ENCODE measurements around the gene MARCHF9.
"Not testable (repeated sequence)": the region's sequence is repeated elsewhere in the genome, so short reads cannot be mapped to it uniquely, and the experiment has no call there.

MARCHF9 gene

GRCh38 chr12:57754411-57755193 is at the start of gene MARCHF9:
TSS of gene MARCHF9 (plus strand) at chr12:57755103. CDS start at chr12:57755529, 426 bp downstream.
- peak; percentile 87 for DNase-seq

GRCh38 chr12:57707250-57707649 is 47.7 kb upstream of the MARCHF9 start:
- DNase-seq = no peak

- DNase-seq = no peak
Observed at GRCh38 chr12:57708296-57708695, 46.6 kb upstream of the MARCHF9 start.

GRCh38 chr12:57712701-57713100 is 42.2 kb upstream of the MARCHF9 start:
- DNase-seq = no peak

- DNase-seq = no peak
Observed at GRCh38 chr12:57713209-57713608, 41.7 kb upstream of the MARCHF9 start.

DNA sequence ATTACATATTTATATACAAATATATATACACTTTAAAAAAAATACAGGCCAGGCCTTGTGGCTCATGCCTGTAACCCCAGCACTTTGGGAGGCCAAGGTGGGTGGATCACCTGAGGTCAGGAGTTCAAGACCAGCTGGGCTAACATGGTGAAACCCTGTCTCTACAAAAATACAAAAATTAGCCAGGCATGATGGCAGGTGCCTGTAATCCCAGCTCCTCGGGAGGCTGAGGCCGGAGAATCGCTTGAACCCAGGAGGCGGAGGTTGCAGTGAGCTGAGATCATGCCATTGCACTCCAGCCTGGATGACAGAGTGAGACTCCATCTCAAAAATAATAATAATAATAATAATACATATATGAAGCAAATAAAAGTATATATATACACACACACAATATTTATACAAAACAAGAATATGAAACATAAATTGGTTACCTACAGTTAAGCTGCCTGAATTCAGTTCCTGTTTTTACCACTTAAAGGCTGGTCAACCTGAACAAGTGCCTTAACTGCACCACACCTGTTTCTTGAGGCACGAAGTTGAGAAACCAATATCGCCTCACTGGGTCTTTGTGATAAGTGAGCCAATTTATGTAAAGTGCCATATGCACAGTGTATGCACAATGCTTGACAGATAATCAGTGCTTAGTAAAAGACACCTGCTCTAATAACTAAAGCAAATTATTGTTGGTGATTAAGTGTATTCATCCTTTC is 39.7 kb upstream of the MARCHF9 start:
- not testable (repeated sequence) for DNase-seq

GRCh38 chr12:57715786-57716185 is 39.1 kb upstream of the MARCHF9 start:
- no peak for DNase-seq

DNA sequence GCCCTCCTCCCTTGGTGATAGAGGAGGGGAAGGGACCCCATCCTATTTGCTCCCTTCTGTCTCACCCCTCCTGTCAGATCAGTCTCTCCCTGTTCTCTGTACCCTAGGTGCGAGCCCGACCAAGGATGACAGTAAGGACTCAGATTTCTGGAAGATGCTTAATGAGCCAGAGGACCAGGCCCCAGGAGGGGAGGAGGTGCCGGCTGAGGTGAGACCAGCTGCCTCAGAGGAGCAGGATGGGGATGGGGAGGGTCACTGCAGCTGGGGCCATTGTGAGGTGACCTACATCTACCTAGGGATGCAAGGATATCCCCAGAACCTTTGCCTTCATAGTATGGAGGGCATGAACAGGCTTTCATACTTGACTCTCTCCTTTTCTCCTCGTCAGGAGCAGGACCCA is 38.6 kb upstream of the MARCHF9 start:
- DNase-seq = no peak

DNA sequence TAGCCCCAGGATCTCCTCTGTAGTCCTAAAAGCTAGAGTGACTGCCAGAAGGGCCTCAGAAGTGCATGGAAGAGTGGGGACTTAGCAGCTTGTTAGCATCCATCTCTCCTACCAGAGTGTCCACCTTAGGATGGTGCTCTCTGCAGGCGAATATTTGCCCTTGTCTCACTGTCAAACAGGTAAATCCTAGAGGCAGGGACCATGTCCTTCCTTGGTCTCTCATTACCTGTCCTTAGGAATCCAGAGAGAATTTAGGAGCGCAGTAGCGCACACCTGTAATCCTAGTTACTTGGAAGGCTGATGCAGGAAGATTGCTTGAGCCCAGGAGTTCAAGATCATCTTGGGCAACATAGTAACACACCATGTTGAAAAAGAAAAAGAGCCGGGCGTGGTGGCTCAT is 37.8 kb upstream of the MARCHF9 start:
- no peak for DNase-seq

GRCh38 chr12:57717846-57718640 is 36.9 kb upstream of the MARCHF9 start:
- DNase-seq = no peak

GRCh38 chr12:57718641-57719528 is 36.0 kb upstream of the MARCHF9 start:
- DNase-seq = no peak

- no peak for DNase-seq
Observed at GRCh38 chr12:57719777-57720605, 34.9 kb upstream of the MARCHF9 start.

DNA sequence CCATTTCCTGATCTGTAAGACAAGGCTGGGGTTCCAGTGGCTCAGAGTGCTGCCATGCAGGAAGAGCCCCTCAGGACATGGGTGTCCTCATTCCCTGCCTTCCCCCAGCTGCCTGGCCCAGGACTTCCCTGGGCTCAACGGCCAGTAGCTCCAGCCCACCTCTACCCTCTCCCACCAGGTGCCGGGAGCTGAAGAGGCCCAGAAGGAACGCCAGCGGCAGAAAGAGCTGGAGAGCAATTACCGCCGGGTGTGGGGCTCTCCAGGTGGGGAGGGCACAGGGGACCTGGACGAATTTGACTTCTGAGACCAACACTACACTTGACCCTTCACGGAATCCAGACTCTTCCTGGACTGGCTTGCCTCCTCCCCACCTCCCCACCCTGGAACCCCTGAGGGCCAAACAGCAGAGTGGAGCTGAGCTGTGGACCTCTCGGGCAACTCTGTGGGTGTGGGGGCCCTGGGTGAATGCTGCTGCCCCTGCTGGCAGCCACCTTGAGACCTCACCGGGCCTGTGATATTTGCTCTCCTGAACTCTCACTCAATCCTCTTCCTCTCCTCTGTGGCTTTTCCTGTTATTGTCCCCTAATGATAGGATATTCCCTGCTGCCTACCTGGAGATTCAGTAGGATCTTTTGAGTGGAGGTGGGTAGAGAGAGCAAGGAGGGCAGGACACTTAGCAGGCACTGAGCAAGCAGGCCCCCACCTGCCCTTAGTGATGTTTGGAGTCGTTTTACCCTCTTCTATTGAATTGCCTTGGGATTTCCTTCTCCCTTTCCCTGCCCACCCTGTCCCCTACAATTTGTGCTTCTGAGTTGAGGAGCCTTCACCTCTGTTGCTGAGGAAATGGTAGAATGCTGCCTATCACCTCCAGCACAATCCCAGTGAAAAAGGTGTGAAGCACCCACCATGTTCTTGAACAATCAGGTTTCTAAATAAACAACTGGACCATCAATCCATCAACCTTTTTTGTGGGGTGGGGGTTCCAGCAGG is 34.0 kb upstream of the MARCHF9 start:
- no peak for DNase-seq

- not testable (repeated sequence) for DNase-seq
Observed at GRCh38 chr12:57721846-57722608, 32.9 kb upstream of the MARCHF9 start.

DNA sequence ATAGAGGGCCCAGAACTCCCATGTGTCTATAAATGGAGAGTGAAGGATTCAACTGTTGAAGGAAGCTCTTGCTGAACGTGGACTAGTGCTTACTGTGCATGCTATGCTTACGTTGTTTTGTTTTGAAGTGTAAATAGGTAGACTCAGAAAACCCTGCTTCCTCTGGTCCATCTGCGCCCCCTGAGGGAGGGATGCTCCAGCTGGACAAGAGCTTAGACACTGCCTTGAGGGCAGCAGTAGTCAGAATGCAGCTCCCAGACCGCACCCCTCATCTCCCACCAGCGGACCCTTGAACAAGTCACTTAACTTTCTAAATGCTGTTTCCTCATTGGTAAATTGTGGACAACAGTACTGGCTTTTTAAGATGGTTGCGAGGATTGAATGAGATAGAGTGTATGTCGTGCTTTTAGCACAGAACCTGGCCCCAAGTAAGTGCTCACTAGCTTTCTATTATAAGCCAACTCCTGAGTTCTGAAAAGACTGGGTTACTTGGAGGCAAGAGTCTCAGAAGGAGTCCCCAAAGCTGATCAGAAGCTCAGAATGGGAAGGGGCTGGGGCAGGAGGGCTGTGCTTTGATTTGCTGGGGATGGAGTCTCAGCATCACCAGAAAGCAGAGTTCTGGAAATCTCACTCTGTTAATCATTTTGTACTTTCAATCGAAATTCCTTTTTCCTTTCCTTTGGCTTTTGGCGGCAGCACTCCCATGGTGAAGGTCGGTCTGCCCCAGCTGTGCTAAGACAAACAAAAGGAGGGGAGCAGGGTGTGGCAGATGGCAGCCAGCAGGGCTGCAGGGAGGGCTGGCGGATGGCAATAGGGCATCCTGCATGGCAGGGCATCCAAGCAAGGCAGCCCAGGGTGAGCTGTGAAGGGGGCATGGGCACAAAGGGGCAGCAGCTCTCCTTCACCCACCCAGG is 31.9 kb upstream of the MARCHF9 start:
- peak; percentile 33 for DNase-seq

DNA sequence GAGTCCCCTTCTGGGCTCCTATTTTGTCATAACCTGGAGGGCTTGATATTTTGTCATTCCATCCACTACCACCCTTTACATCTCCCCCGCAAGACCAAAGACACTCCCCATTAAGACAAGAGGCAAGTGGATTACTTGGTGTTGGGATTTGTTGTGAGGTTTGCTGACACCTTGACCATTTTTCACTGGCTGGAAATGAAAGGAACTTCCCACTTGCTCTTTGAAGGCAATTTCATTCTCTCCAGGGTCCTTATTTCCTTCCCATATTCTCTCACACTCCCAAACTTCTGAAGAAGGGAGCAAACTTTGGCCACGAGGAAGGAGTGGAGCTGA is 31.3 kb upstream of the MARCHF9 start:
- no peak for DNase-seq

- DNase-seq = peak; percentile 53
Observed at GRCh38 chr12:57724003-57724935, 30.6 kb upstream of the MARCHF9 start.

All from activated CD8-positive, alpha-beta memory T cell treated with anti-CD3 and anti-CD28 coated beads for 24 hours (primary cell).